B cell (primary cell): ENCODE results near the gene SMTNL2. TPM values are rescaled to one million over a fixed set of nuclear protein-coding genes. Genes with fewer than 3 reads are reported as not detected.

Experiments used
- ATAC-seq: fragments of 200-7000 bp; cut with Tn5 transposase; one replicate; pipeline ENCODE4 v1.10.0; 2021; ENCODE audit warnings: low read depth, mild to moderate bottlenecking, moderate number of reproducible peaks, moderate library complexity
- CTCF ChIA-PET: fragments of 350-600 bp; sonication (Branson Sonifier 250); formaldehyde crosslinking; loops from one replicate; lab custom pipeline; 2021; ENCODE audit warnings: antibody characterized with exemption, inconsistent platforms; lab: Charles Lee
- POLR2A ChIA-PET: fragments of 350-600 bp; sonication (Branson Sonifier 250); formaldehyde crosslinking; loops from one replicate; lab custom pipeline; 2021; ENCODE audit warnings: antibody characterized with exemption; lab: Charles Lee
- DNase-seq: peaks from one replicate; pipeline ENCODE4 v3.0.0; 2013
- H2AFZ ChIP-seq: 2 replicates; pipeline ENCODE4 v1.6.1; 2012; ENCODE audit warnings: mild to moderate bottlenecking, low read depth, low read length; ENCODE audit not compliant: insufficient read depth, poor library complexity, severe bottlenecking
- H3K27ac ChIP-seq, 2 donors: 1 replicate in 1 of 2; 2 replicates in 1 of 2; pipeline ENCODE4 v1.5.1; 2012 to 2013; ENCODE audit warnings: low read length in 2 of 2, mild to moderate bottlenecking in 2 of 2, moderate library complexity in 1 of 2
- H3K27me3 ChIP-seq, 4 experiments: fragments of 200-600 bp in 1 of 4; sonication (generic) in 1 of 4; replicated peaks in 1 of 4; 1 replicate in 2 of 4; 2 replicates in 2 of 4; pipeline versions ENCODE4 v1.6.1 to v1.7.0; 2013 to 2016; ENCODE audit warnings: low read length in 3 of 4, mild to moderate bottlenecking in 2 of 4, mixed read lengths in 1 of 4, moderate library complexity in 1 of 4; ENCODE audit not compliant: insufficient read depth in 4 of 4, control insufficient read depth in 3 of 4; ENCODE audit errors: control extremely low read depth in 1 of 4
- H3K36me3 ChIP-seq, 2 experiments: replicated peaks in 1 of 2; 1 replicate in 1 of 2; 2 replicates in 1 of 2; pipeline versions ENCODE4 v1.6.1 to v1.7.1; 2013; ENCODE audit warnings: low read length in 1 of 2; ENCODE audit not compliant: insufficient read depth in 2 of 2, control insufficient read depth in 1 of 2; ENCODE audit errors: control extremely low read depth in 1 of 2, extremely low read depth in 1 of 2
- H3K4me1 ChIP-seq, 2 donors: fragments of 200-600 bp in 1 of 2; sonication (generic) in 1 of 2; 1 replicate in 1 of 2; 2 replicates in 1 of 2; pipeline versions ENCODE4 v1.5.1 to v1.6.1; 2013 to 2017; ENCODE audit warnings: low read length in 2 of 2; ENCODE audit not compliant: control insufficient read depth in 2 of 2, insufficient read depth in 2 of 2
- H3K4me2 ChIP-seq: replicated peaks from 2 replicates; pipeline ENCODE3; 2012; ENCODE audit warnings: mild to moderate bottlenecking, low read depth, low read length; ENCODE audit not compliant: poor library complexity, severe bottlenecking
- H3K4me3 ChIP-seq, 5 experiments: fragments of 200-600 bp in 1 of 5; sonication (generic) in 1 of 5; 1 replicate in 3 of 5; 2 replicates in 2 of 5; pipeline versions ENCODE4 v1.5.1 to v1.7.0; 2011 to 2016; ENCODE audit warnings: low read length in 4 of 5, mild to moderate bottlenecking in 4 of 5, low read depth in 2 of 5, control low read depth in 1 of 5, moderate library complexity in 1 of 5; ENCODE audit not compliant: insufficient read depth in 1 of 5; ENCODE audit errors: control extremely low read depth in 1 of 5, extremely low read depth in 1 of 5
- H3K79me2 ChIP-seq: fragments of 200-600 bp; sonication (generic); one replicate; pipeline ENCODE4 v1.6.0; 2016; ENCODE audit warnings: low read length; ENCODE audit not compliant: control insufficient read depth, insufficient read depth
- H3K9ac ChIP-seq: fragments of 200-600 bp; sonication (generic); 2 replicates; pipeline ENCODE4 v1.6.1; 2017; ENCODE audit warnings: mild to moderate bottlenecking, low read length, moderate library complexity
- H3K9me3 ChIP-seq, 3 donors: one replicate each; pipeline versions ENCODE4 v1.6.1 to v1.7.1; 2013; ENCODE audit warnings: low read length in 2 of 3; ENCODE audit not compliant: control insufficient read depth in 2 of 3, insufficient read depth in 1 of 3; ENCODE audit errors: control extremely low read depth in 1 of 3
- H4K20me1 ChIP-seq: 2 replicates; pipeline ENCODE4 v1.6.0; 2012; ENCODE audit warnings: mild to moderate bottlenecking, low read length; ENCODE audit not compliant: insufficient read depth, control insufficient read depth, poor library complexity, severe bottlenecking
- H3K27ac Mint-ChIP-seq: one replicate; pipeline ENCODE4 v1.8.0; 2021; ENCODE audit warnings: mixed read lengths
- H3K27me3 Mint-ChIP-seq: one replicate; pipeline ENCODE4 v1.8.0; 2021; ENCODE audit warnings: mixed read lengths
- H3K4me1 Mint-ChIP-seq: one replicate; pipeline ENCODE4 v1.8.0; 2021; ENCODE audit warnings: mixed read lengths
- H3K4me3 Mint-ChIP-seq: one replicate; pipeline ENCODE4 v1.8.0; 2021; ENCODE audit warnings: mixed read lengths
- H3K9me3 Mint-ChIP-seq: one replicate; pipeline ENCODE4 v1.8.0; 2022; ENCODE audit warnings: mixed read lengths; ENCODE audit not compliant: insufficient read depth
- EZH2 ChIP-seq: IDR thresholded peaks from 2 replicates; pipeline ENCODE4 v1.6.1; 2012; ENCODE audit warnings: borderline replicate concordance, low read depth, mild to moderate bottlenecking, moderate library complexity, low read length; ENCODE audit not compliant: insufficient read depth, poor library complexity, severe bottlenecking
- WGBS: methylation state at CpG from one replicate; pipeline ENCODE4 v1.1.5; 2013; ENCODE audit warnings: missing lambda C conversion rate; ENCODE audit not compliant: insufficient coverage; 5-methylcytosine and 5-hydroxymethylcytosine counted together
- intact Hi-C: fragments of 100-400 bp; cut with micrococcal nuclease; formaldehyde crosslinking; loops from one replicate; pipeline ENCODE4 v1.10.0; 2022
- polyA plus RNA-seq: library from polyadenylated mRNA; depleted of rRNA; stranded (reverse); fragments of >200 nt; gene quantifications from 2 replicates; pipeline ENCODE4 v1.2.3, GENCODE V29; 2012
- total RNA-seq, 2 donors: library from RNA; stranded (reverse); fragments of 120-200 nt in 1 of 2; gene quantifications; 1 replicate in 1 of 2; 2 replicates in 1 of 2; pipeline versions ENCODE4 v1.2.3 to v1.2.4, GENCODE V29; 2013 to 2022
- TF ChIP-seq, protein P1 (sequence below): fragments of 200-600 bp; IDR thresholded peaks from one replicate; pipeline ENCODE4 v1.8.0; 2022; ENCODE audit warnings: antibody characterized with exemption, mild to moderate bottlenecking

Gene SMTNL2
- total and polyA plus RNA-seq, 2 donors (not counting 1 experiment from before 2014, with no cell fraction given) = not detected

DNA sequence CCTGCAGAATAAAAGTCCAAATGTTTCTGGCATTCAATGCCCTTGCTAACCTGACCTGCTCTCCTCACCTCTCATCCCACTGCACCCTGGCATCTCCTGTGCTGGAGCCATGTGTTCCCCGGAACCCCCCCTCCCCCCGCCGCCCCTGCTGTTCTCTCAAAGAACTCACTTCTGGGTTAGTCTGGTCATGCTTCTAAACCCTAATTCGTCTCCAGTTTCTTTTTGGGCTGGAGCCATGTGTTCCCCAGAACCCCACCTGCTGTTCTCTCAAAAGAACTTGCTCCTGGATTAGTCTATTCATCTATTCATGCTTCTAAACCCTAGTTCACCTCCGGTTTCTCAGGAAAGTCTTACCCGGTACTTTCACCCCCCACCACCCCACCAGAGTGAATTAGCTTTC is 58.0 kb downstream of the SMTNL2 start:
- no peak overlapping the region for H3K4me3 Mint-ChIP-seq
- intact Hi-C loops = no loop called here
- H3K9me3 Mint-ChIP-seq = no peaks in the 10 kb centered on the region
- ChIA-PET POLR2A (interaction anchor here (0.7 kb wide), 1 partner anchor 162 kb away, joined by 5 read pairs; no protein-coding TSS in a partner anchor), CTCF (no interaction called here)
- 29% methylated on average over 1 of the region's 6 CpGs for WGBS
- no peak for TF ChIP-seq EZH2
- TF ChIP-seq, protein P1, sequence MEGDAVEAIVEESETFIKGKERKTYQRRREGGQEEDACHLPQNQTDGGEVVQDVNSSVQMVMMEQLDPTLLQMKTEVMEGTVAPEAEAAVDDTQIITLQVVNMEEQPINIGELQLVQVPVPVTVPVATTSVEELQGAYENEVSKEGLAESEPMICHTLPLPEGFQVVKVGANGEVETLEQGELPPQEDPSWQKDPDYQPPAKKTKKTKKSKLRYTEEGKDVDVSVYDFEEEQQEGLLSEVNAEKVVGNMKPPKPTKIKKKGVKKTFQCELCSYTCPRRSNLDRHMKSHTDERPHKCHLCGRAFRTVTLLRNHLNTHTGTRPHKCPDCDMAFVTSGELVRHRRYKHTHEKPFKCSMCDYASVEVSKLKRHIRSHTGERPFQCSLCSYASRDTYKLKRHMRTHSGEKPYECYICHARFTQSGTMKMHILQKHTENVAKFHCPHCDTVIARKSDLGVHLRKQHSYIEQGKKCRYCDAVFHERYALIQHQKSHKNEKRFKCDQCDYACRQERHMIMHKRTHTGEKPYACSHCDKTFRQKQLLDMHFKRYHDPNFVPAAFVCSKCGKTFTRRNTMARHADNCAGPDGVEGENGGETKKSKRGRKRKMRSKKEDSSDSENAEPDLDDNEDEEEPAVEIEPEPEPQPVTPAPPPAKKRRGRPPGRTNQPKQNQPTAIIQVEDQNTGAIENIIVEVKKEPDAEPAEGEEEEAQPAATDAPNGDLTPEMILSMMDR = no peak
- Histone ChIP-seq H3K4me1 (peaks cover 21 to 25% of the 10 kb centered on the region in 2 donors), H3K4me3 (no peak overlapping the region), H3K27ac (no peak overlapping the region), H3K9me3 (peaks cover 0 to 17% (median 0%) of the 10 kb centered on the region in 3 donors), H2AFZ (no peak overlapping the region), H3K27me3 (peaks cover 0 to 55% (median 19%) of the 10 kb centered on the region in 4 experiments), H3K9ac (no peak overlapping the region), H3K79me2 (no peaks in the 10 kb centered on the region), H3K36me3 (no peaks in the 10 kb centered on the region), H4K20me1 (no peaks in the 10 kb centered on the region), H3K4me2 (no peak overlapping the region)
- no peak overlapping the region for H3K27ac Mint-ChIP-seq
- no peak for DNase-seq
- H3K4me1 Mint-ChIP-seq = peaks cover 19% of the 10 kb centered on the region
- no peak for ATAC-seq
- H3K27me3 Mint-ChIP-seq = peaks cover 50% of the 10 kb centered on the region

DNA sequence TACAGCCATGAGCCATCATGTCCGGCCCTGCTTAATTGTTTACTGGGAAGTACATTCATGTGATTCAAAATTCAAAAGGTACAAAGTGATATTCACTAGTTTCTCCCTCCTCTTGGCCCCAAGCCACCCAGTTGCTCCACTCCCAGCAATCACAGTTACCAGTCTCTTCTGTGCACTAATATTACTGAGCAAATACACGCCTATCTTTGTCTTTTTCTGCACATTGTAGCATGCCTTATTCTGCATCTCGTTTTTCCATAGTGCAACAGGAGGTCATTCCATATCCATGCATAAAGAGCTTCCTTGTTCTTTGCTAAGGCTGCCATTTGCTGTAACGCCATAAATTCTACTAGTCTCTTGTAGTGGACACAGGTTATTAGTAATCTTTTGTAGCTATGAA is 59.3 kb downstream of the SMTNL2 start:
- Histone ChIP-seq H3K27me3 (peaks cover 0 to 47% (median 16%) of the 10 kb centered on the region in 4 experiments), H3K79me2 (no peaks in the 10 kb centered on the region), H3K36me3 (no peaks in the 10 kb centered on the region), H2AFZ (no peak overlapping the region), H3K9me3 (peaks cover 0 to 17% (median 0%) of the 10 kb centered on the region in 3 donors), H3K27ac (no peak overlapping the region), H3K4me1 (peaks cover 16 to 18% of the 10 kb centered on the region in 2 donors), H3K4me3 (no peak overlapping the region), H4K20me1 (no peaks in the 10 kb centered on the region), H3K9ac (no peak overlapping the region), H3K4me2 (no peak overlapping the region)
- intact Hi-C loops = no loop called here
- ChIA-PET CTCF (no interaction called here), POLR2A (no interaction called here)
- peaks cover 15% of the 10 kb centered on the region for H3K4me1 Mint-ChIP-seq
- WGBS = 80% methylated on average over 3 of the region's 4 CpGs
- H3K27me3 Mint-ChIP-seq = peaks cover 50% of the 10 kb centered on the region
- TF ChIP-seq, protein P1 = no peak
- no peak for TF ChIP-seq EZH2
- H3K4me3 Mint-ChIP-seq = no peak overlapping the region
- DNase-seq (no peak), ATAC-seq (no peak)
- no peak overlapping the region for H3K27ac Mint-ChIP-seq
- H3K9me3 Mint-ChIP-seq = no peaks in the 10 kb centered on the region
